GM15510 (cell line): ENCODE measurements around the gene IFNAR1.
A peak's percentile ranks its signal among the peaks of the same experiment; 100 is the strongest.

Source experiments
- POLR2A ChIP-seq: IDR thresholded peaks from 3 replicates; pipeline ENCODE4 v1.6.1; 2011; ENCODE audit warnings: borderline replicate concordance; ENCODE audit not compliant: insufficient read length; ENCODE audit errors: extremely low read depth

Gene IFNAR1

DNA sequence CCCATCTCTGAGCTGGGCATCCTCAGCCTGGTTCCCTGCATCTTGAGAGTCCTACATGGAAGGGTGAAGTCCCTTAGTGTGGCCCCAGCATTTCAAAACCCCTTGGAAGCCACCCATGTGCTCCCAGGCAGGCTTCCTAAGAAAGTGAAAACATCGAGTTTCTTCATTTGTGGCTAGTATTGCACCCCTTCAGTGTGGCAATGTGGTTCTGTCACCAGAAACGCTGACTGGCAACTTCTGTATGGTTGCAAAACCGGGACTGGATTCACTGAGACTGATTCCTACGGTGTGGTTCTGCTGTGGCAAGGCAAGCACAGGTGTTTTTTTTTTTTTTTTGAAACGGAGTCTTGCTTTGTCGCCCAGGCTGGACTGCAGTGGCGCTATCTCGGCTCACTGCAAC lies 69.5 kb downstream of the IFNAR1 start:
- no peak for TF ChIP-seq POLR2A

DNA sequence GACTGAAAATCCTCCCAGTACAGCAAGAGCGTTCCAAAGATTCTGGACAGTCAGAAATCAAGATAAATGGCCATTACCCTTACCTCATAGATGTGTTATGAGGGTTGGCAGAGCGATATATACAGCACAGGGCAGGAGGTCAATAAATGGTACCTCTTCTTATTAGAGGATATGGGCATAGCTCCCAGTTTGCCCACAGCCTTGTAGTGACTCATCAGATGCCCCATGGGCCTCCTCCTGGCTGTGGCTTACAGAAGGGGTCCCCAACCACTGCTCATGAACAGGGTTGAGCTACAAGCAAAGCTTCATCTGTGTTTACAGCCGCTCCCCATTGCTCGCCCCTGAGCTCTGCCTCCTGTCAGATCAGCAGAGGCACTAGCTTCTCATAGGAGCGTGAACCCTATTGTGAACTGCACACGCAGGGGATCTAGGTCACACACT lies 71.1 kb downstream of the IFNAR1 start:
- TF ChIP-seq POLR2A: no peak

DNA sequence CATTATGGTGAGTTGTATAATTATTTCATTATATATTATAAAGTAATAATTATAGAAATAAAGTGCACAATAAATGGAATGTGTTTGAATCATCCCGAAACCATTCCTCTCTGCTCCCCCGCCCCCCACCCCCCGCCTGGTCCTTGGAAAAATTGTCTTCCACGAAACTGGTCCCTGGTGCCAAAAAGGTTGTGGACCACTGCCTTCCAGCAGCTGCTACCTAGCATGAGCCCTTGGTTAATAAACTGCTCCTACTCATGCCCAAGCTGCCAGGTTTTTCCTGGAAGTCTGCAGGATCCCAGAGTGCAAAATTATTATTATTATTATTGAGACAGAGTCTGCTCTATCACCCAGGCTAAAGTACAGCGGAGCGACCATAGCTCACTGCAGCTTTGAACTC lies 71.7 kb downstream of the IFNAR1 start:
- no peak for TF ChIP-seq POLR2A

DNA sequence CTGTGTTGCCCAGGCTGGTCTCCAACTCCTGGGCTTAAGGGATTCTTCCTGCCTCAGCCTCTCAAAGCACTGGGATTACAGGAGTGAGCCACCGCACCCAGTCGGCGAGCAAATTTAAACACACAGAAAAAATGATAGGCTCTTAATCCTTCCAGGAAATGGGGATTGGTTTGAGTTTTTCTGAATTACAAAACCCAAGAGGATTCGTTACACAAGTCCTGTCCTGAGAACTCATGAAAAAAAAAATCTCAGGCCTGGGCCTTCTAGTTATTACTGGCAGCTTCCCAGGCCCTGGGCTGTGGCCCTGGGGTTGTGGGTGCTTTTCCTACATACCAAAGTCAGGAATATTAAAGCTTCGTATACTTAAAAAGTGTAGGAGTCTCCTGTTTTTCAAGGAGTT lies 72.2 kb downstream of the IFNAR1 start:
- TF ChIP-seq POLR2A: no peak

DNA sequence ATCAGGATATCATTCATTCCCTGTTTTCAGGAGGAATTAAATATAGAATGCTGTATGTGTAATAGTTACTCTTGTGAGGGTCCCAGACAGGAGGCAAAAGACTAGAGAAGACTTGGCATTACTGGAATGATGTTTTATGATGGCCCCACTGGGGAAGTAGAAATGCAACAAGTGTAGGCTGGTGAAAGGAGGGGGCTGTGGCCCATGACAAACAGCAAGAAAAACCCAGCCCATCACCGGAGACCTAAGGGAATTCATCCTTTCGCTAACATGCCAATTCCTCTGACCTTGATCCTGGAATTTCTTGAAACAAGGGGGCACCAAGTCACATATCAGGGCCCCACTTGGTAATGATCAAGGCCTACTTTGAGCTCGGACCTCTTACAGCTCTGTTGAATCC lies 72.9 kb downstream of the IFNAR1 start:
- TF ChIP-seq POLR2A: no peak

DNA sequence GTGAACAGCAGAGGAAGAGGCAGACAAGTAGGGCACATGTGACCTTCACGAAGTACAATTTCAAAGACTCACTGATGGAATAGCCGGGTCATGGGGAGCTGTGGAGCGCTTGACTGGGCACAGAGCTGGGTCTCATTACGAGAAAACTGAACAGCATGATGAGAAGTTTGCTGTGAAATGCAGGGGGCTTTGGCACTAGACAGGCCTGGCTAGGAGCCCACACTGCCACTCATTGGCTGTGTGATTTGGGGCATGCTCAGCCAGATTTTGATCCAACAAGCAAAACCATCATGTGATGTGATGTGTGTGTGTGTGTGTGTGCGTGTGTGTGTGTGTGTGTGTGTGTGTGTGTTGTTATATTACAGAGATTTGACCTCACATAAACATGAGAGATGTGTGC lies 73.6 kb downstream of the IFNAR1 start:
- TF ChIP-seq POLR2A: no peak

DNA sequence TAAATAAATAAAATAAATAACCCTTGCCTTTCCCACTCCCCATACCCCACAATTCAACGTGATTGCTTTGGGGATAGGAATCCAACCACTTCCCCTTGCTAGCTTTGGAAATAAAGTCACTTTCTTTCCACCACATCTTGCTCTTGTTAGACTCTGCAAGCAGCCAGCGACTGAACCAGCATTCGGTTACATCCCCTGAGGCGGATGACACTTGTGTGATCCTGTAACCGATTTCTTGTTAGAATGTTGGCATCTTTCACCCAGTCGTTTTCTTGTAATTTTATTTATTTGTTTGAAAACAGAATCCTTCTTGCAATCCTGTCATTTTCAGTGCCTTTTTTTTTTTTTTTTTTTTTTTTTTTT lies 76.8 kb downstream of the IFNAR1 start:
- no peak for TF ChIP-seq POLR2A

DNA sequence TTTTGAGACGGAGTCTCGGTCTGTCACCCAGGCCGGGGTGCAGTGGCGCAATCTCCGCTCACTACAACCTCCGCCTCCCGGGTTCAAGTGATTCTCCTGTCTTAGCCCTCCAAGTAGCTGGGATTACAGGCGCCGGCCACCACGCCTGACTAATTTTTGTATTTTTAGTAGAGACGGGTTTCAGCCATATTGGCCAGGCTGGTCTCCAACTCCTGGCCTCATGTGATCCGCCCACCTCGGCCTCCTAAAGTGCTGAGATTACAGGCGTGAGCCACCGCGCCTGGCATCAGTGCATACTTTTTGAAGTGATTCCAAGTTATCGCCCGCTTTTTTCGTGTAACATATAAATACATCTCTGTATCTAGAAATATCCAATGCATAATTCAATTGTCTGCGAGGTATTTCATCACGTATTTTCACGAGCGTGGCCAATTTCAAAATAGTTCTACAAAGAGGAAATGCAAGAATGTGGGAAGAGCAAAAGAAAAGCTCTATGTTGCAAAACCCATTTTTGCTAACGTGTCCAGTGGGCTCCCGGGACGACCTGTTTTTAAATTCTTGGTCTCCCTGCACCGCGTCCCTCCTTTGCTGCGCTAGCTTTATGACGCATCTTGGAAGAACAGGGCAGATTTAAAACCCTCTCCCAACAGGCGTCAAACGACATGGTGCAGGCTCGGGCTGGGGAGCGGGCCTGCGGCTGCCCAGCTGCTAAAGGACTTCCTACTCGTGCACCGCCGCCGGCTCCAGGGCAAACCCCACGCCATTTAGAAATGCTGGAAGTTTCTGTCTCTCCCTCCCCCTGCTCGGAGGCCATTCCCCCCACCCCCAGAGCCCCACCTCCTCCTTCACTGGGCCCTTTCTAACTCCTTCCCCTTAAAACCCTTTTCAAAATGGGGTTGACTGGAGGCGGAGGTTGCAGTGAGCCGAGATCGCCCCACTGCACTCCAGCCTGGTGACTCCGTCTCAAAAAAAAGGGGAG lies 77.5 kb downstream of the IFNAR1 start:
- TF ChIP-seq POLR2A: no peak

DNA sequence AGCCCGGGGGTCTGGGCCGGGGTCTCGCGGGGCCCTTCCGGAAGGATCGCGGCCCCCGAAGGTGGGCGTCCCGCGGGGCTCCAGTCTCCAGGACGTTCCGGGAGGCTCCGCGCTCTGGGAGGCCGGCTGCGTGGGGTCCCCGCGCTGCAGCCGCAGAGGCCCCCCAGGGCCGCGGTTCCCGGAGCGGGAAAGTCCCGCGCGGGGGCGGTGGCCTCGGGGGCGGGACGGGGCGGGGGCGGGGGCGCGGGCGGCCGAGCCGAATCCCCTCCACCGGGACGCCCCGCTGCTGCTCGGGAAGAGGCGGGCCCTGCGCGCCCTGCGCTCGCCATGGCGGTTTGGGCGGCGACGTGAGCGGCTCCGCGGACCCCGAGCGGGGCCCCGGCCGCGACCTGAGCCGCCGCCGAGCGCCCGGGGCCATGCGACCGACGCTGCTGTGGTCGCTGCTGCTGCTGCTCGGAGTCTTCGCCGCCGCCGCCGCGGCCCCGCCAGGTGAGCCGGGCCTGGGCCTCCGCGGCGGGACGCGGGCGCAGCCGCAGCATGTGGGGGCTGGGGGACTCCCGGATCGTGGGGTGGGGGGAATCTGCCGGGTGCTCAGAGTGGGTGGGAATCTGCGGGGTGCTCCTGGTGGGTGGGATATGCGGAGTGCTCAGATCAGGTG lies 78.5 kb downstream of the IFNAR1 start, which contains the start of gene IFNGR2:
IFNGR2 (plus strand) TSS at position 286 of the 658 bp plus-strand sequence; CDS start at position 417, 131 bp downstream.
- peak; percentile 58 for TF ChIP-seq POLR2A

DNA sequence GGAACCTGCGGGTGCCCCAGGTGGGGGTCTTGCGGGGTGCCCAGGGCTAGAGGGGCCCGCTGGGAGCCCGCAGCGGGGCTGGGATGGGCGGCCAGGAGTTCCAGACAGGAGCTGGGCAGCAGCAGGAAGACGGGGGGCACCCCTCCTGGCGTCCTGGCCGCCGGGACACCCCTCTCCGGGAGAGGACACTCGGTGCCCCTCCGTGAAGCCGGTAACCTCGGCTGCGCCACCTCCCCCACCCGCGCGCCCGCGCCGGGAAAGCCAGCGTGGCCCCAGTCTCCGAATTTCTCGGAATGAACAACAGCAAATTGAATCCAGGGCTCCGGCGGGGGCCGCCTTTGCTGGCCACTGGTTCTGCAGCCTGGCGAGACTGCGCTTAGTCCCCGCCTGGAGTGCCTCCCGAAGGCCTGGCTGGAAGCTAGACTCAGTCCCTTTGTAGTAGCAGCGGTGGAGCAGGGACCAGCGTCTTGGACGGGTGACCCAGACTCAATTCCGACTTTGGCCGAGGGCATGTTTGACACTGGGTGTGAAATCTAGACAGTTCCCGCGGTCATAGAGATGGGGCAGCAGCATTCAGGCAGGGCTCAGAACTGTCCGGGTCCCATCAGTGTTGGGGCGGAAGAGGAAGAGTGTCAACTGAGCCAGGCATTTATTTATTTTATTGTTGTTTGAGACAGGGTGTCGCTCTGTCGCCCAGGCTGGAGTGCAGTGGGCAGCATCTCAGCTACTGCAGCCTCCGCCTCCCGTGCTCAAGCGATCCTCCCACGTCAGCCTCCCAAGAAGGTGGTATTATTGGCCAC lies 79.2 kb downstream of the IFNAR1 start:
- no peak for TF ChIP-seq POLR2A

DNA sequence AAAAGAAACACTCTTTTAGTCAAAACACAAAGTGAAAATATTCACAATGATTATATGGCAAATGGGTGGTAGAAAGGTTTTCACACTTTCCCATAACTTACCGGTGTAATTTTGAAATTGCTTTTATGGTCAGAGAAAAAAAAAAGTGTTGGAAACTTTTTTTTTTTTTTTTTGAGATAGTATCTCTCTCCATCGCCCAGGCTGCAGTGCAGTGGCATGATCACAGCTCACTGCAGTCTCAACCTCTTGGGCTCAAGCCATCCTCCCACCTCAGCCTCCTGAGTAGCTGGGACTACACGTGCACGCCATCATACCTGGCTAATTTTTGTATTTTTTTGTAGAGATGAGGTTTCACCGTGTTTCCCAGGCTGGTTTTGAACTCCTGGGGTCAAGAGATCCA lies 81.7 kb downstream of the IFNAR1 start:
- no peak for TF ChIP-seq POLR2A
